HG03196 (cell line): ENCODE results near the gene LMOD3.

Source experiments
- ATAC-seq: cut with Tn5 transposase; IDR thresholded peaks from one replicate; pipeline ENCODE4 v1.9.1; 2021; ENCODE audit not compliant: unreplicated experiment

LMOD3 gene

GRCh38 chr3:69065318-69065964 lies 57.0 kb downstream of the LMOD3 start:
- no peak for ATAC-seq

- no peak for ATAC-seq
Measured at GRCh38 chr3:69063636-69064035, 58.8 kb downstream of the LMOD3 start.

DNA sequence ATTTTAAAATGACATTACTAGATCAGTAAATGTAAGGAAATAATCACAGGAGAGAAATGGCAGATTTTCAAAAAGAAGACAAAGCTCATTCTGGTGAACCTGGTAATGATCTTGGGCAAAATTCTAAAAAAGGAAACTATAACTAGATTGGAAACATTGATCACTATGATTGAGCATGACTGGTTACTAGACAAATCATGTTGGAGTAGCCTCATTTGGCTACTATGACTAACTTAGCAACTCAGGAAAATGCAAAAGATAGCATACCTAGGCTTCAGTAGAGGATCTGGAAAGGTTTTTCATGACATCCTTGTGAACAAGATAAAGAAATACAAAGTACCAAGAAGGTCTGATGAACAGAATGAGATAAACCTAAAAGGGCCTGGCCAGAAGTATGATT lies 62.7 kb downstream of the LMOD3 start:
- ATAC-seq = no peak

DNA sequence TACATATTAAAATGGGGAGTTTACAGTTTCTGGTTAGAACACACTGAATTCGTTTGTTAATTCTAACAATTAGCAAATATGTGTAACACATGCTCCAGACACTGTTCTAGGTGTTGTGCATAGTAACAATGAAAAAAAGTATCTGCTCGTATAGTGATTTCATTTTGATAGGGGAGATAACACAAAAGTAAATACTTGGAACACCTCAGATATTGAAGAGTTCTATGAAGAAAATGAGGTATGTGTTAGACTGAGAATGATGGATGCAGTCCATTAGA lies 63.5 kb downstream of the LMOD3 start:
- no peak for ATAC-seq

DNA sequence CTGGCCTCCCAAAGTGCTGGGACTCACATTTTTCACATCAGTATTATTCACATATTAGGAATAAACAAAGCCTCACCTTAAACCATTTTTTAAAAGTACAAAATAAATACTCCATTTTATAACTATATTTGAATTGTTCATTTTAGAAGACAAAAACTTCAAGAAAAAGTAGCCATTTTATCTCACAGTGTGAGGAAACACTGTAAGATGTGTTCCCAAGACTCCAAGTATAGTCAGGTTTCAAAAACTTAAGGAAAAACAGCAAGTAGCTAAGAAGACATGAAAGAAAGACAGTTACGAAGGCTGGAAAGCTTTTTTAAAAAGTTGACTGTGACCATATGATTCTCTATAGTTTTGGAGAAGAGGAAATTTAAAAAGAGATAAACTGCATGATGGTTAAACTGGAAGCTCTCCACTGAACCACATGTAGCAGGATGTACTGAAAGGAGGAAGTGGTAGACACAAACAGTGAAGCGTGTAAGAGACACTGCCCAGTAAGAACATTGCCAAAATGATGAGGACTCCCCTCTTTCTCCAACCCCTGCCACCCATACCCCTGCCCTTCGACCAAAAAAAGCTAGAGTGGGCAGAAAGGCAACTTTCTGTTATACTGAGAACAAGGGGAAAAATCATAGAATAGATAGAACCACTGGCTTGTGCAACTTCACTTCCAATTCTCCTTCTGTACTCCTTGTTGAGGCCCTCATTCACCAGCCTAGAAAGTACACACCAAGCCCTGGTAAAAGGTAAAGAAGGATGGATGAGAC lies 64.0 kb downstream of the LMOD3 start:
- ATAC-seq = peak; percentile 94
